Stimulated activated CD4-positive, alpha-beta T cell treated with anti-CD3 and anti-CD28 coated beads, TNF-alpha, amount 100 ng/mL, for 24 hours (primary cell): Measurements from ENCODE around the gene TUNAR.

ENCODE experiments used
- DNase-seq, 3 experiments: peaks; one replicate each; pipeline ENCODE4 v3.0.0-alpha.2; 2020; ENCODE audit warnings: low read depth in 3 of 3

Gene TUNAR

DNA sequence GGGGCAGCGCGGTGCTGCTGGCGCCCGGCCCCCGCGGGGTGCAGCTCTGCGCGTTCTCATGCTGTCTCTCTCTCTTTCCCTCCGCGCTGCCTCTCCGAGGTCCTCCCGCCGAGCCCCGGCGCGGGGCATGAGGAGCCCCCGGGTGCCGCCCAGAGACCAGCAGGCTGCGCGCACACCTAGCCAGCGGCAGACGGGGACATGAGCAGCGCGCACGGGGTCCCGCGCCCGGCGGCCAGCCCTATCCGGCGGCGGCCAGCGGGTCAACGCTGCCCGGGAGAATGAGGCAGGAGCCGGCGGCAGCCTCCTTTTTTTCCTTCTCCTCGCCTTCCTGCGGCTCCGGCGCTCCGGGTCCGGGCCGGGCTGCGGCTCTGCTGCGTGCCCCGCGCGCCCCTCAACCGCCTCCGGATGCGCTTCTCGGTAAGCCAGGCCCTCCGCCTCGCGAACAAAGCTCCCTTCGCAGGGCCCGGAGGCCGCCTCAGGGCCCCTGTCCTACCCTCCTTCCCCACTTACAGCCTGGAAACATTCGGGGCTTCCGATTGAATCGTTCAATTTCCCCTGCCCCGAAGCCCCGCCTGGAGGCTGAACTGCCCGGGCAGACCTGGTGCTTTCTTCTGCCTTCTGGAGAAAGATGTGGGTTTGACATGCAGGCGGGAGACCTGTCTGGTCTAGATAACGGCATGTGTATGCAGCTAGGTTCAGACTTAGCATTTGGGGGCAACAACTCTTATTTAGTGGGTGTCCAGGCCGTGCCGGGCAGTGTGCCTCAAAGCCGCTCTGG, at the start of gene TUNAR:
Gene TUNAR, plus strand, starts transcription at position 72 of the 778 bp plus-strand sequence.
- no peak for DNase-seq

DNA sequence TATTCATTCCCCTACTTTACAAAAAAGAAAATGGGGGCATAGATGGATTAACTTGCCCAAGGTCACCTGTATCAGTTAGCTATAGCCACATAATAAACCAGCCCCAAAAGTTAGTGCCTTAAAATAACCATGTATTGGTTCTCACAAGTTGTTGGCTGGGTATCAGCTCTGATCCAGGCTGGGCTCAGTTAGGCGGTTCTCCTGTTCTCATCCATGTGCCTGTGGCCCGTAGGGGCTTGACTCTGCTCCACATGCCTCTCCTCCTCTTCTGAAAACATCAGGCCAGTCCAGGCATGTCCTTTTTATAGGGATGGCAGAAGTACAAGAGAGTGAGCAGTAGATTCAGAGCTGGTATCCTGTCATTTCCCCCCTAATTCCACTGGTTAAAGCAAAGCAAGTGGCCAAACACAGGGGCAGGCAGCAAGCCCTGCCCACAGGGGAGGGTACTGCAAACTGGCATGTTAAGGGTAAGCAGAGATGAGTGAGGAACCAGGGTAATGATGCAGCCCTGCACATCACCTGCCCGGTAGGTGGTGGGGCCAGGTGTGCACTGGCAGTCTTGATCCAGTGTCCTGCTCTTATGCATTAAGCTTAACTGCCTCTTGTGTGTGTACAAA, 47.9 kb upstream of the TUNAR start:
- DNase-seq = no peak

DNA sequence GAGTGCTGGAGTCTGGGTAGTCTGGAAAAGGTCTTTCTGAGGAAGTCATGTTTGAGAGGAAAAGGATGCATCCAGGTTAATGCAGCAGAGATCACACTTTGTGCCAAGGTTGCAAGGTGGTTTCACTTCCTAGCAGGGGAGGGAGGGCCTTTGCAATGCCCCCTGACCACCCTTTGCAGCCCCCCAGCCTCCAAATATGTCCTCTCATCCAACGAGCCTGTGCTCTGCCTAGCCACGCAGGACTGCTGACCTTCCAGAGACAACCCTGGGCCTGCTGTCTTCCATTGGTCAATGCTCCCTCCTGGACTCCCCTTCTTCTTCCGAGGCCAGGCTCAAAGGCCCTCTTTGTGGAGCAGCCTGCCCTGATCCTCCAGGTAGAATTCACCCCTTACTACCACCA, 47.3 kb upstream of the TUNAR start:
- DNase-seq = no peak

DNA sequence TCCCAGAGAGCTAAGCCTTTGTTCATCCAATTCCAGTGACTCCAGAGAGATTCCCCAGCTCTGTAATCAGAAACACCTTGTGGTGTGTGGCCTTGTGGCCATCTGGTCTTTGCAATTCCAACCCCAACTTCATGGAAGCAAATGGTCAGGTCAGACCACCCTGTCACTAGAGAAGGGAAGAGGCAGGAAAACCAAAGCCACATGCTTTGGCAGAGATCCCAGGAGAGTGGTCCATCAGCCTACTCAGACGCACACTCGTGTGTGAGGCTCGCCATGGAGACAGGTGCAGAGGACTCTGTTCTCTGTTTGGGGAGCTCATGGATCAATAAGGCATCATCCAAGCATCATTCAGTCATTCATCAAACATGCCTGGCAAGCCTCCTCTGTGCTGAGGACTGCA, 46.2 kb upstream of the TUNAR start:
- DNase-seq = no peak

DNA sequence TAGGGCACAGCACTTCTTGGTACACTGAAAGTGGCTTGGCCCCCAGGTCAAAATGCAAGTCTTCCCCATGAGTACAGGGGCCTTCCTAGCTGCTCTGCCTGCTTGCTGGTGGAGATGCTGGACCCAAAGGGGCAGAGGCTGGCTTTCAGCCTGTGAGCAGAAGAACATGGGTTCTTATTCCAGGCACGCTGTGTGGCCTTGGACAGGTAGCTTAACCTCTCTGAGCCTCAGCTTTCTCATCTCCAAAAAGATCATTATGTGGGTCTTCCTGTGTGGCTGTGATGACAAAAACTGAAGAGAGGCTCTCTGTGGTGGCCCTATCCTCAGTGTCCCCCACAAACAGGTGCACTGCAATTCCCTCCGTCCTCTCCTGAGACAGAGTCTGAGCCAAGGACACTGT, 45.6 kb upstream of the TUNAR start:
- DNase-seq = no peak

DNA sequence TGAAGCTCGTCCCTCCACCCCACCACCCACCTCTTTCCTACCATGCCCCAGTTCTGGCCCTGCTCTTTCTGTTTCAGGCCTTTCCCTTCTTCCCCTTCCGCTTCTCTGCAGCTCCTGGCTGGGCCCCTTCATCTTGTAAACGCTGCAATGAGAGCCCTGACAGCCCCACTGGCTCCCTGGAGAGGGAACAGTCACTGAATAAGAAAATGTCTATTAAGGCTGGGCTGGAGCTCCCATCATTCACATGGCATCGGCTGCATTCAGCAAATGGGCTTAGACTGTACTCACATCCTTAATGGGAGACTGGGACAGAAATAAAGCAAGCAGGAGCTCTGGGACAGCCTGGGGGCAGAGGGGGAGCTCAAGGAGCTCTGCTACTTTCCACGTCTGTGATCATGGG, 45.2 kb upstream of the TUNAR start:
- DNase-seq = no peak

DNA sequence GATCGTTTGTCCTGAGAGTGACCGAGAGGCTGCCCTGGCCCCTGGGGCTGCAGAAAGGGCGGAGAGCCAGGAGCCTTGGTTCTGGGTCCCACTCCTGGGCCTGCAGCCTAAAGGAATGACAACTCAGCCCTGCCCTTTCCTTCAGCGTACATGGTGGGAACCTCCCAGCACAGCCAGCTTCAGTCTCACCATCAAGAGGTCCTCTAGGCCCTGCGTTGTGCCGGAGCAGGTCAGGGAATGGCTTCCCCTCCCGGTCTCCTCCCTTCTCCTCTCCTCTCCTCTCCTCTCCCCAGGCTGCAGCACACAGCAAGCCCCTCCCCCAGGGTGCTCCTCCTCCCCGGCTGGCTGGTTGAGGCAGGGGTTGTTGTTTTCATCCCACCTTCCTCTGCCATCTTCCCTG, 44.6 kb upstream of the TUNAR start:
- DNase-seq = no peak

DNA sequence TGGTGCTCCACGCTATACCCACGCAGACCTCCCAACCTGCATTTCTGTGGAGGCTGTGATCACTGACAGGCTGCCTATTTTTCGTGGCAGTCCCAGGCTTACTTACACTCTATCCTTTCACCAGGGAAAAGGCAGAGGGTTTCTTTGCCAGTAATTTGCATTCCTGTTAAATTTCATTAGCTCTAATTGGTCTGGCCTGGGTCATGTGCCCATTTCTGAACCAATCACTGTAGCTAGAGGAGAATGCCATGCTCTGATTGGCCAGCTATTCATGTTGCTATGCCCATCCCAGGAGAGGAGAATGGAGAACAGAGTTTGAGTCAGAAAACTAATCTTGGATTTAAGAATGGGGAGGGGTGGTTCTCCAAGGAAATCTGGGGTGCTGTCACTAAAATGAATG, 43.2 kb upstream of the TUNAR start:
- no peak for DNase-seq

DNA sequence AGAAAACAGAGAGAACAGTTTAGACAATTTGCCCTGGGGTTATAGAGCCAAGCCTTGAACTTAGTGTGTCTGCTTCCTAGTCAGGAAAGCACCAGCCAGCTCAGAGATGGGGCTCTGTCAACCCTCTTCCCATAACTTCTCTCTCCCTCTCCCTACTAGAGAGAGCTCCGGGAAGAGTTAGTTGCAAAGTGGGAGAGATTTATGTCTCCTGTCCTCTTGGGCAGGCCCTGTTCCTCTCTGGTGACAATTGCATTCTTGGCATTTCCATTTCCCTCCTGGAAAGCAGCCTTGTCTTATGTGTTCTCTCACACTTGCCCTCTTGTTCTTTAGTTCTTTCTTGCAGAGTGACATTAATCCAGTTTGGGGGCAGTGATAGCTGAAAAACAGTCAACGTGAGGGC, 42.1 kb upstream of the TUNAR start:
- no peak for DNase-seq

DNA sequence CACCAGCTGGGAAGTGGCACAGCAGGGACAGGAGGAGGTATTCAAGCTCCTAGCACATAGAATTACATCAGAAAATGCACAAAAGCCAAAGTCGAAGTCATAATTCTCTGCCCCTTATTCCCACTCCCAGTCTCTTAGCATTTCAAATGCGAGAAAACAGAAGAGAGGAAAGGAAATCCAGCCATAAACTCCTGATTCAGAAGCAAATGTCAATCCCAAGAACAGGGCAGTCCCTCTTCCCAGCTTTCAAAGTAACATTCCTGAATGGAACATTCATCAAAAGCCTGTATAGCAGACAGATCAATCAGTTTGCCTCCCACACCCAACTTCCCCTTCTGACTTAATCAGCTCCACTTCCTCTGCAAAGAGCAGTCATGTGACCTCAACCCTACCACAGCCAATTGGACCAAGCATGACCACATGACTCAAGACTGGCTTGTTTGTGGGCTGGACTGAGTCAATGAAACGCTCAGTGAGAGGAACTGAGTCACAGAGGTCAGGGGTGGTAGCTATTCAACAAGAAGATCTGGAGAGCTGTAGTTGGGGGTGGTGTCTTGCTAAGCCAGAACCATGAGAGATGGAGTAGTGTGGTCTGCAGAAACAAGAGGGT, 41.4 kb upstream of the TUNAR start:
- no peak for DNase-seq

DNA sequence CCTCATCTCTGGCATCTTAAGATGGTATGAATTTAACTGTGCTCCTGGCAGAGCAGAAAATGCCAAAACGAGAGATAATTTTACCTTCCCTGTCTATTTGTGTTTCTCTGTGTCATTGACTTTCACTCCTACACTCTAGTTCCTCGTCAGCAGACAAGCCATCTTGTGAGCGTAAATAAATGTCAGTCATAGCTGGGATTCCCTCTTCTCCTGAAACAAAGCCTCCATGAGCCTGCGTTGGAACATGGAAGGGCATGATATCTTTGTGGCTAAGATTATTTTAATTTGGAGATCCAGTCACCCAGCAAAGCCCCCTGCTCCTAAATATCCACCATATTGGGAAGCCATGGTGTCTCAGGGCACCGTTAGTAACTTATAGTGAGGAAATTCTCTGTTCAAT, 37.8 kb upstream of the TUNAR start:
- DNase-seq = no peak

DNA sequence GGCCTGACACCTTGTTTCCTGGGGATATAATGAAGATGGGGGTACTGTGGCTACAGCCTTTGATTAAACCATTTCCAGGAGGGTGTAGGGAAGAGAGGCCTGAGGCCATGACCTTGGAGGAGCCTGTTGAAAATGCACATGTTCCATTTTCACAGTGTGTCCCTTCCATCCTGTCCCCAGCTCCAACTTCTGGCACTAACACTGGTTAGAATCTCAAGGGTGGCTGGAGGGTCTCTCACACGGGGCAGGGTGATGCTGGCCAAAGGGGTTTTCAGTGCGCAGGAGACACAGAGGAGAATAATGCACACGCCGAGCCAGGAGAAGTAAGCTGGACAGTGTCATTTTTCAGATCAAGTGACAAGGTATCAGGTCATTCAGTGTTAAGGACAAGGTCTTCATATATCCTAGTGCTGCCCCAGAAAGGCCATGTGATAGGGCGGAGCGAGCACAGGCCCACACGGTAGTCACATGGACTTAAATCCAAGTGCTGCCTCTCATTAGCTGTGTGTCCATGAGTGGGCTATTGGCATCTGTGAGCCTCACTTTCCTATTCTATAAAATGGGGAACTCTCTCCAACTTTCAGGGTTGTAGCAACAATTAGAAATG, 36.4 kb upstream of the TUNAR start:
- no peak for DNase-seq

DNA sequence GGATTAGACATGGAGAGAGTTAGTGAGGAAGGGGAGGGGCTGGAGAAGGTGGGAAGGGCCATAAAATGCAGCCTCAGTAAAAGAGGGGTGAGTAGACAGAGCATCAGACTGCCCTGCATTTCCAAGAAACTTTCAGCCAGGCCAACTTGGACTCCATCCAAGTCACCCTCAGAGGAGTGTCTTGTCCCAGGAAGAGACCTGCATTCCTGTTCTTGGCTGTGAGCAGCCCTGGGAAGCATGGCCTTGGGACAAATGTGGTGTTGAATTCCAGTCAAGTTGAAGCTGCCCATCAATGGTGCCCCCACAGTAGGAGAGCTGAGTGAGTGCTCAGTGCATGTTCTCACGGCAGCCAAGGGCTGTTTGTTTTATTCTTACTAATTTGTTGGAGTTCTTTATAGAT, 35.0 kb upstream of the TUNAR start:
- DNase-seq = no peak

DNA sequence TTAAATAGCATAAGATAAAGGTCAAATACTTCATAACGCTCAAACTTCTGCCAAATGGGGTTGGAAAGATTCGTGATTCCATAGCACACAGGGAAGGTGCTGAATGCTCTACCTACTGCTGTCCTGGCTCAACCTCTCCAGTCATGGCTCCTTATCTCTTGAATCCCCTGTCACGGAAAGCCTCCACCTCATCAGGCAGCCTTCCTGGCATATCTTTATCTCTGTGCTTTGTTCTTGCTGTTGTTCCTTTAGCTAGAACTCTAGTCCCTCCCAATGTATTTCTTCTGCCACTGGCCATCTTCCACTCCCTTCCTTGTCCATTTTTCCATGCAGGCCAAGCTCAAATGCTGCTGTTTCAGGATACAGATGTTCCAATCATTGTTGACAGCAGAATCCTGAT, 26.9 kb upstream of the TUNAR start:
- DNase-seq = no peak

DNA sequence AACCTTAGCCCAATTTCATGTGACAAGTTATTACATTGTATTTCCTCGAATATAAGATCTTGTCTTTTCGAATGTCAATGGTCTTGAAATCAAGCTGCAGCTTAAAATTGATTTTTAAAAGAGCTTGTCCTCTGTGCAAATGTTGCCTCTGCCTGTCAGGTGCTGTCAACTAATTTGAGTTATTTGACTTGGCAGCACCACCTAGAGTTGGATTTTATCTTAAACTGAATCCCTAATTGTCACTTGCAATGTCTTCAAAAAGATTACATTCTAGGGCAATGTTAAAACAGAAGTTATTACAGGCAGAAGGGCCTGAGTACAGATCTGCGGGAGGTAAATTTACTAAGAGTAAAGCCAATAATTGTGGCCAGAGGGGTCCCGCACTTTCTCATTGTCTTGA, 26.2 kb upstream of the TUNAR start:
- no peak for DNase-seq

DNA sequence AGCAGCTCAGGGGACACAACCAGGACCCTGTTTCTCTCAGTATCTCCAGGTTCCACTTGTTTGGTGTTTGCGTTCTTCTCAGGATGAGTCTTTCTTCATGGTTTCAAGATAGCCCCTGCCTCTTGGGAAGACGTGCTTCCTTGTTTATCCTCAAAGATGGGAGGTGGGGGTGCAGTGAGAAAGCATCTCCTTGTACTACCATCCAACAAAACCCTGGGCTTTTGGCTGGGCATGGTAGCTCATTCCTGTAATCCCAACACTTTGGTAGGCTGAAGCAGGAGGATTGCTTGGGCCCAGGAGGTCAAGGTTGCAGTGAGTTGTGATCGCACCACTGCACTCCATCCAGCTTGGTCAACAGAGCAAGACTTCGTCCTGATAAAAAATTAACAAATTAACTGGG, 21.0 kb upstream of the TUNAR start:
- DNase-seq = no peak

DNA sequence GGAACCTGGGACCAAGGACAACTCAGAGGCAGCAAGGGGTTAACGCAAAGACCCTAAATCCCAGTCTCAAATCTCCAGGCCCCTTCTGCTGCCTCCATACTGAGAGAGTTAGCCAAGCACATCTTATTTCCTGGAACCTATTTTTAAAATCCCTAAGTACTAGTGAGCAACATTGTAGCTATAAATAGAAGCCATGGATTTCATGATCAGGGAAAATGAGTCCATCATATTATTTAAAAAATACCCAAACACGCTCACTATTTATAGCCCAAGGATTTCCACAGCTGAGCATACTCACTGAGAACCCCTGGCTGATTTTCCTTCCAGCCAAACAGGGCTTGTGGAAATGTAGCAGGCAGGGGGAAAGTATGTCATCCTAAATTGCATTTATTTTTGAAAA, 19.4 kb upstream of the TUNAR start:
- no peak for DNase-seq

DNA sequence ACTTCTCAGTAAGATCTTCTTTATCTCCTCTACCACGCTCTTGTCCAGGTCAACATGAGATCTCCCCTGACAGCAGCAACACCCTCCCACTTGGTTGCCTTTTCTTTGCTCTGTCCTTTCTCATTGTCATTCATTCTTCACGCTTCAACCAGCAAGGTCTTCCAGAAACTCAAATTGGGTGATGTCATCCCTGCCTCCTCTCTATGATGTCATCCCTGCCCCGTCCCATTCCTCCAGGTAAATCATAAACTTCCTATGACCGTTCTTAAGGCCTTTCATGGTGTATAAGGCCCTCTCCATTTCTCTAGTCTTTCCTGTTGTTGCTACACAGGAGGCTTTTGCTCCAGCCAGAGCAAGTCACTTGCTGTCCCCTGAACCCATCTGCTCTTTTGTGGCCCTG, 17.7 kb upstream of the TUNAR start:
- no peak for DNase-seq

DNA sequence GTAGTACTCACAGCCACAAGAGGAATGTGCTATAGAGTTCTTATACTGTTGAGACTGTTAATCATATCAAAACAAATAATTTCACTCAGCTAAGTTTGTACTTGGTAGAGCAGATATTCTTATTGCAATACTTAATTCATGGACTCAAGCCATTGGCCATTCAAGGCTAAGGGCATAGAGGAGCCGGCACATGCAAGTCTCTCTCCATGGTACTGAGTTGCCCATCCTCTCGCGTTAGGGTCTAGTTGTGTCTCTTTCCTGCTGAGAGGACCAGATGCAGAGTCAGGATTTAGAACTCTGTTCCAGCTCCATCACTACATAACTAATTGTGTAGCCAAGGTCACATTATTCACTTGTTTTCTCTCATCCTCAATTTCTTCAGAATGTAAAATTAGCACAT, 14.4 kb upstream of the TUNAR start:
- no peak for DNase-seq

DNA sequence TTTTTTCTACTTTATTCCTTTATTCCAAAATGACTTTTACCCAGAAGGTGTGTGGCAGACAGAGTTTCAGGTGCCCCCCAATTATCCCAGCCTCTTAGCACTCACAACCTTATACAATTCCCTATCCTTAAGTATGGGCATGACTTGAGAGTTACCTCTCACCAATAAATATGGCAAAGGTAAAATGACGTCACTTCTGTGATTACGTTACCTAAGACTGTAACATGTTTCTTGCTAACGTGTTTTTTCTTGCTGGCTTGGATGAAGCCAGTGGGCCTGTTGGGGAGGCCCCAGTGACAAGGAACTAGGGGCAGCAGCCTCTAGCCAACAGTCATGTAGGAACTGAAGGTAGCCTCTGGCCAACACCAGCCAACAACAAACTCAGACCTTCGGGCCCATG, 13.3 kb upstream of the TUNAR start:
- DNase-seq = no peak

DNA sequence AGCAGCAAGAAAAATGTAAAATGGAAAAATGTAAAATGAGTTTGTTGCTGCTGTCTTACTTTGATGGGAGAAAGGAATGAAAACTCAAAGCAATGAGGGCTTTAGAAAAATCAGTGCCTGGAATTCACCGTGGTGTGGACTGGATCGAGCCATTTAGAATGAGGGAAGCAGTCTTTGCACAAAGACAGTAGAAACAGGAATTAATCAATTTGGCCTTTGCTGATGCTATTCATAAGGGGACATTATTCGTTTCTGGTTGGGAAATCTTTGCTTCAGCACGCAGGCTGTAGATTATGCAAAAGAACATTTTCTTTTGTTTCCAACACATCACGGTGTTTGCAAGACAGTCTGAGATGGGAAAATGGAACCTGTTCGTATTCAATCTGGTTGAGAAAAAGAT, 6.9 kb upstream of the TUNAR start:
- DNase-seq = no peak

DNA sequence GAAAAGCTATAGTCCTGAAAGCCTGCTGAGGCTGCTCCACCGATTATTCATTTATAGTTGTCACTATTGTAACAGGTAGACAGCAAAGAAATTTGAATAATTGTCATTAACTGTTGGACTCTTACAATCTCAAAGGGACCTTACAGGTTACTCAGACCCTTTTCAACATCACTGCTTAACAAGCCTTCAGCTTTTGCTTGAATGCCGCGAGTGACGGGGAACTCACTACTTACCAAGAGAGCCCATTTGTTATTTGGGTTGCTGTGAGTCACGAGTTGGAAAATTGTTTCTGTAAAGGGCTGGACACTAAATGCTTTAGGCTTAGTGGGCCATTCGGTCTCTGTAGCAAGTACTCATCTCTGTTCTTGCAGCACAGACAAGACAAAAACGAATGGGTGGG, 5.9 kb upstream of the TUNAR start:
- no peak for DNase-seq

DNA sequence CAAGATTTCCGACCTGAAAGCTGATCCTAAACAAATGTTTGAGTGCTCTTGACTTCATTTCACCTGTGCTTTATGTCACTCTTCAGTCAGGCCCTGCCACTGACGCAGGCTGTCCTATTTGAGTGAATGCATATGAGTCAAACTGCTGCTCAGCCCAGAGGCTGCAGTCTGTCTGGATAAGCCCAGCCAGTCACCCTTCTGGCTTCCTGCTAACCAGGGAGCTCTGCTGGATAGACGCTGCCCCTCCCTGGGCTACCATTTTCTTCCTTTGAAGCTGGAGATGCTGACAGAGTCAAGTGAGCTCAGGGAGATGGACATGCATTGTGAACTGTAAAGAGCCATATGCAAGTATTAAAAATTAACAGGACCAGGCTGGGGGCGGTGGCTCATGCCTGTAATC, 5.1 kb upstream of the TUNAR start:
- DNase-seq = no peak
